NCI-H748 (cell line): Measurements from ENCODE around the gene SH3BP2.

Experiments used
- DNase-seq: peaks from one replicate; lab custom pipeline; 2025; ENCODE audit not compliant: unreplicated experiment; lab: John Stamatoyannopoulos, UW

The SH3BP2 gene

GRCh38 chr4:2802618-2803531 lies 10.0 kb downstream of the SH3BP2 start:
- no peak for DNase-seq

GRCh38 chr4:2803624-2804448 lies 11.0 kb downstream of the SH3BP2 start:
- DNase-seq, result no peak

GRCh38 chr4:2804449-2804972 lies 11.6 kb downstream of the SH3BP2 start:
- DNase-seq, result no peak

- no peak for DNase-seq
Observed at GRCh38 chr4:2804973-2805501, 12.2 kb downstream of the SH3BP2 start.

- DNase-seq, result no peak
Observed at GRCh38 chr4:2805712-2806389, 13.0 kb downstream of the SH3BP2 start.

- no peak for DNase-seq
Observed at GRCh38 chr4:2806390-2807355, 13.8 kb downstream of the SH3BP2 start.

GRCh38 chr4:2807571-2807970 lies 14.7 kb downstream of the SH3BP2 start:
- no peak for DNase-seq

- DNase-seq, result no peak
Observed at GRCh38 chr4:2808001-2808400, 15.1 kb downstream of the SH3BP2 start.

- DNase-seq, result no peak
Observed at GRCh38 chr4:2809610-2810180, 16.8 kb downstream of the SH3BP2 start.

GRCh38 chr4:2810388-2810787 lies 17.5 kb downstream of the SH3BP2 start:
- DNase-seq, result no peak

- DNase-seq, result no peak
Observed at GRCh38 chr4:2811830-2812611, 19.1 kb downstream of the SH3BP2 start.

GRCh38 chr4:2812612-2813354 lies 19.9 kb downstream of the SH3BP2 start:
- DNase-seq, result no peak

GRCh38 chr4:2813446-2814405 lies 20.8 kb downstream of the SH3BP2 start:
- no peak for DNase-seq

GRCh38 chr4:2814627-2815270 lies 21.9 kb downstream of the SH3BP2 start:
- no peak for DNase-seq

GRCh38 chr4:2816401-2816954 lies 23.6 kb downstream of the SH3BP2 start:
- no peak for DNase-seq

GRCh38 chr4:2817137-2817536 lies 24.3 kb downstream of the SH3BP2 start:
- DNase-seq, result no peak
